Testis (tissue), 3 donors: ENCODE data around the gene RAB34. TPM values are rescaled to one million over a fixed set of nuclear protein-coding genes. Genes with fewer than 3 reads are reported as not detected.
A peak's percentile ranks its signal among the peaks of the same experiment; 100 is the strongest.

Experiments used
- DNase-seq: peaks from one replicate; pipeline ENCODE4 v3.0.0-alpha.2; 2019
- H3K27ac ChIP-seq, 2 donors: fragments of 200-600 bp; sonication (generic); one replicate each; pipeline ENCODE4 v1.5.1; 2019
- H3K27me3 ChIP-seq: fragments of 200-600 bp; sonication (generic); one replicate; pipeline ENCODE4 v1.5.1; 2019
- H3K36me3 ChIP-seq: fragments of 200-600 bp; sonication (generic); one replicate; pipeline ENCODE4 v1.5.1; 2017; ENCODE audit warnings: low read depth; ENCODE audit errors: missing control alignments
- H3K4me1 ChIP-seq: fragments of 200-600 bp; sonication (generic); one replicate; pipeline ENCODE4 v1.5.1; 2019
- H3K4me3 ChIP-seq, 2 donors: fragments of 200-600 bp; sonication (generic); one replicate each; pipeline ENCODE4 v1.5.1; 2017 to 2019
- H3K9me3 ChIP-seq: fragments of 200-600 bp; sonication (generic); one replicate; pipeline ENCODE4 v1.5.1; 2017
- POLR2A ChIP-seq: fragments of 450-650 bp; IDR thresholded peaks from one replicate; pipeline ENCODE4 v1.6.1; 2017; ENCODE audit warnings: antibody characterized with exemption, mild to moderate bottlenecking, moderate library complexity
- WGBS, 2 donors: methylation state at CpG; one replicate each; pipeline ENCODE4 v1.1.5; 2018; 5-methylcytosine and 5-hydroxymethylcytosine counted together
- intact Hi-C: fragments of 100-400 bp; cut with DNase I; formaldehyde crosslinking; loops from one replicate; pipeline ENCODE4 v1.15.1; 2023; ENCODE audit warnings: low total_unique reads
- polyA plus RNA-seq: library from polyadenylated mRNA; stranded (reverse); fragments of 350-450 nt; fragmentation: Illumina TruSeq; extraction: RNeasy Lipid Tissue Mini Kit (QIAGEN cat#74804); gene quantifications from one replicate; pipeline ENCODE4 v1.2.3, GENCODE V29; 2014; ENCODE audit warnings: low read depth, low replicate concordance; ENCODE audit not compliant: insufficient read depth
- total RNA-seq, 2 donors: library from RNA; depleted of rRNA; stranded (reverse); fragments of >200 nt; gene quantifications; one replicate each; pipeline ENCODE4 v1.2.3, GENCODE V29; 2016
- TF ChIP-seq, protein P1 (sequence below), 3 experiments: fragments of 450-650 bp in 2 of 3; fragments of 200-600 bp in 1 of 3; sonication (generic) in 1 of 3; IDR thresholded peaks; one replicate each; pipeline ENCODE4 v1.5.1; 2016 to 2019; ENCODE audit warnings: antibody characterized with exemption in 3 of 3, mild to moderate bottlenecking in 2 of 3, moderate library complexity in 1 of 3

RAB34 gene
- total and polyA plus RNA-seq, 3 donors from 2014 or later = 30.4 to 47.3 (median 42.1) TPM

DNA sequence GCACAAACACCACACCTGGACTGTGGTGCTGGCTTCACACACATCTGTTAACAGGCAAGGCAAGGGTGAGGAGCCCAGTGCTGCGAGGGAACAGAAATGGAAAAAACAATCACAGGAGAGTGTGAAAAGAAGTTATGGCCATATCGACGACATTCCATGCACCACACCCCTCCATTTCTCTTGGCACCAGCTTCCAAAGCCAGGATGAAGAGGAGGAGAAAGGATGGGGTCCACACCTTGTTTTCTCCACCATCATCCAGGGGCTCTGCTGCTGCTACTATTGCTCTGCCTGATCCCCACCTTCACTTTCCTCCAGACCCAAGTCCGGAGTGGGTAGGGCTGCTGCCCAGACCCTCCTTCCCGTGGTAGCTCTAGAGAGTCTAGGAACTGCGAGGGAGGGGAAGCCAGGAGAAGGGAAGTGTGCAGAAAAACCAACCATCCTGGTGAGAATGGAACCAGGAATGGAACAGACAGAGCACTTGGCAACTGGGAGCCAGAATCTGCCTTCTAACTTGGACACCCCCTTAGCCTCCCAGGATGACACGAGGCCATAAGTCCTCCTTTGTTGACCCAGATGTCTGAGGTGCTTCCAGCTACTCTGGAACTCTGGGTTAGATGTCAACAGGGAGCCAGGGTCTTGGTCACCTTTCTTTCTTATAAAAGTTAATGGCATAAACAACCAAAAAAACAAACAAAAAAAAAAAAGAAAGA, 4.8 kb downstream of the RAB34 start:
- no peak for DNase-seq
- no peaks in the 10 kb centered on the region for H3K27me3 ChIP-seq
- H3K27ac ChIP-seq = peak overlapping the region in 1 of 2 donors; percentile 94
- H3K36me3 ChIP-seq = no peaks in the 10 kb centered on the region
- H3K9me3 ChIP-seq = no peaks in the 10 kb centered on the region
- peaks cover 31% of the 10 kb centered on the region for H3K4me1 ChIP-seq
- intact Hi-C loops = no loop called here
- WGBS, 2 donors = 48 to 73% methylated on average over 7 of the region's 7 CpGs
- peak overlapping the region in 1 of 2 donors; percentile 73 for H3K4me3 ChIP-seq
- TF ChIP-seq, protein P1, sequence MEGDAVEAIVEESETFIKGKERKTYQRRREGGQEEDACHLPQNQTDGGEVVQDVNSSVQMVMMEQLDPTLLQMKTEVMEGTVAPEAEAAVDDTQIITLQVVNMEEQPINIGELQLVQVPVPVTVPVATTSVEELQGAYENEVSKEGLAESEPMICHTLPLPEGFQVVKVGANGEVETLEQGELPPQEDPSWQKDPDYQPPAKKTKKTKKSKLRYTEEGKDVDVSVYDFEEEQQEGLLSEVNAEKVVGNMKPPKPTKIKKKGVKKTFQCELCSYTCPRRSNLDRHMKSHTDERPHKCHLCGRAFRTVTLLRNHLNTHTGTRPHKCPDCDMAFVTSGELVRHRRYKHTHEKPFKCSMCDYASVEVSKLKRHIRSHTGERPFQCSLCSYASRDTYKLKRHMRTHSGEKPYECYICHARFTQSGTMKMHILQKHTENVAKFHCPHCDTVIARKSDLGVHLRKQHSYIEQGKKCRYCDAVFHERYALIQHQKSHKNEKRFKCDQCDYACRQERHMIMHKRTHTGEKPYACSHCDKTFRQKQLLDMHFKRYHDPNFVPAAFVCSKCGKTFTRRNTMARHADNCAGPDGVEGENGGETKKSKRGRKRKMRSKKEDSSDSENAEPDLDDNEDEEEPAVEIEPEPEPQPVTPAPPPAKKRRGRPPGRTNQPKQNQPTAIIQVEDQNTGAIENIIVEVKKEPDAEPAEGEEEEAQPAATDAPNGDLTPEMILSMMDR (IDR thresholded peaks at IDR 0.05) = no peak
- TF ChIP-seq POLR2A = no peak

- intact Hi-C loops = no loop called here
- WGBS, 2 donors = 38 to 39% methylated on average over 34 of the region's 34 CpGs
- no peaks in the 10 kb centered on the region for H3K9me3 ChIP-seq
- peak overlapping the region; percentile 64 to 73 for H3K4me3 ChIP-seq
- peaks cover 29% of the 10 kb centered on the region for H3K4me1 ChIP-seq
- TF ChIP-seq, protein P1 (IDR thresholded peaks at IDR 0.05) = no peak
- no peak for TF ChIP-seq POLR2A
- no peaks in the 10 kb centered on the region for H3K27me3 ChIP-seq
- no peaks in the 10 kb centered on the region for H3K36me3 ChIP-seq
- peak; percentile 36 for DNase-seq
- peak overlapping the region; percentile 82 to 94 for H3K27ac ChIP-seq
These were observed 5.5 kb downstream of the RAB34 start for GRCh38 chr17:28712032-28712704.

- 1 to 3% methylated on average over 18 to 20 of the region's 20 CpGs for WGBS, 2 donors
These were observed 6.0 kb downstream of the RAB34 start, which contains the start of gene PROCA1 for GRCh38 chr17:28711723-28712031. Gene PROCA1 (minus strand): TSS chr17:28711888. CDS start chr17:28711660, 228 bp downstream.

DNA sequence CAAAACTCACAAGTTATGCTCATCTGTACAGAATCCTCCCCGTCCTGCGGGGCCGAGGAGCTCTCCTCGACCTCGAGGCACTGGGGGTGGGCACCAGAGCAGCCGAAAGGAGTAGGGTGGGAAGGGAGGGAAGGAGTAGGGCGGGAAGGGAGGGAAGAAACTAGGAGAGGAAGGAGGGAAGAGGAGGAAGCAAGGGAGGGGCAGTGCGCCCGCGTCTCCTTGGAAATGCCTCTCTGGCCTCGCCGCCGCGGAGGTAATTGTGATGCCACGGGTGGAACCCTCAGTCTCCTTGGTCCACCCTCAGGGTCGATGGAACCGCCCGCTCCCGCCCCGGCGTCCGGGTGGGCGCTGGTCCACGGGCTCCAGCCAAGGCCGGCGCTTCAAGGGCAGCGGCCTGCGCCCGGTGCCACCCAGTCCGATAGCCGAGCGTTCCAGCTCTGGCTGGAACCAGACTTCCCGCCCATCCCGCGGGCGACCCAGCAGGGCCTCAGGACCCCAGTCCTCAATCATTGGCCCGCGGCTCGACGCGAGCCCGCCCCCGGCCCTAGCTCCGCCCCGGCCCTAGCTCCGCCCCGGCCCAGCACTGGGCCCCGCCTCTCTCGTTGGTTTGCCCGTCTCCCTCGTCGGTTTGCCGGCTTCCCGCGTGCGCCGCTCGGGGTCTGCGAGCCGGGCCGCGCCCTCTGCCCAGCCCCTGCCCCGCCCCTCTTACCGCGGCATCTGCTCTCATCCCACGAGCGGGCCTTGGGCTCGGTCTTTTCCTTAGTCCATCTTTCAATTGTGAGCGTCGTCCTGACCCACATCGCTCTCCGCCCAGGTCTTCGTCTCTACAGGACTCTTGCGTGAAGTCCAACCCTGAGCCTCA, 6.6 kb downstream of the RAB34 start:
- H3K4me1 ChIP-seq = peaks cover 21% of the 10 kb centered on the region
- 1% methylated on average over 60 to 74 of the region's 74 CpGs for WGBS, 2 donors
- H3K27ac ChIP-seq = peak overlapping the region; percentile 82 to 94
- H3K9me3 ChIP-seq = no peaks in the 10 kb centered on the region
- intact Hi-C loops = no loop called here
- H3K36me3 ChIP-seq = no peaks in the 10 kb centered on the region
- H3K4me3 ChIP-seq = peak overlapping the region; percentile 64 to 73
- DNase-seq = peak; percentile 92
- no peaks in the 10 kb centered on the region for H3K27me3 ChIP-seq
- TF ChIP-seq, protein P1 (IDR thresholded peaks at IDR 0.05) = no peak
- TF ChIP-seq POLR2A = peak; percentile 7

More at GRCh38 chr17:28711723-28712031, 6.0 kb downstream of the RAB34 start, which contains the start of gene PROCA1:
- no peak for DNase-seq
- TF ChIP-seq POLR2A = no peak
- TF ChIP-seq, protein P1 (IDR thresholded peaks at IDR 0.05) = no peak
- peak within 1 kb of the TSS; percentile 64 to 73 for H3K4me3 ChIP-seq
- H3K27ac ChIP-seq = peak within 1 kb of the TSS; percentile 82 to 94
- intact Hi-C loops = no loop called here
- no peaks in the 10 kb centered on the region for H3K36me3 ChIP-seq
- no peaks in the 10 kb centered on the region for H3K27me3 ChIP-seq
- no peaks in the 10 kb centered on the region for H3K9me3 ChIP-seq
- H3K4me1 ChIP-seq = peaks cover 26% of the 10 kb centered on the region
